NOMO-1 (cell line): Measurements from ENCODE around the gene ARMC9.

Experiments used
- DNase-seq, 2 experiments: peaks; one replicate each; lab custom pipeline; 2025; ENCODE audit not compliant: unreplicated experiment in 2 of 2; lab: John Stamatoyannopoulos, UW

The ARMC9 gene

DNA sequence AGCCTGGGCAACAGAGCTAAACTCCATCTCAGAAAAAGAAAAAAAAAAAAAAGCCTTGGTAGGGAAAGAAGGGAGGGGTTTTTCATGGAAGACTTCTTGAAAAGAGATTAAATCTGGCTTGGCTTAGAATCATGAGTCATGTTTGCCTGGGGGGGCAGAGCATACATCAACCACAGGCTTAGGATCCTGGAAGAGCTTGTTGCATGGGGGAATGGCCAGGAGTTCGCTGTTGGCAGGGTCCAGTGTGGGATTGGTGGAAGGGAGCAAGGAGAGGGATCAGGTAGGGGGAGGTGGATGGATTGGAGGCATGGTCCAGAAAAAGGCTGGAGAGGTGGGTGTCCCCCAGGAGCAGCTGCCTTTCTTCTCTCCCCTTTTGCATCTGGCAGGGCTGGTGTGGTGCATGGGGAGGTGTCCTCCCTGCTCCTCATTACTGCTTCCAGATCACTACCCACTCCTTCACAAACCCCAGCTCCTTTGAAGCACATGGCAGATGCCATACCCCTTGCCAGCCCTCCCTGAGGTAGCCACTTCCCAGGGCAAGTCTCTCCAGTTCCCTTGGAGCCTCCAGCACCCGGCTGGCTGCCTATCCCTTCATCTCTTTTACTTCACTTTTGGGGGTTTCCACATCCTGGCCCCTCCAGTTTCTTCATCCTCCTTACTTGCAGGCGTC, 2.5 kb downstream of the ARMC9 start:
- DNase-seq = no peak

DNA sequence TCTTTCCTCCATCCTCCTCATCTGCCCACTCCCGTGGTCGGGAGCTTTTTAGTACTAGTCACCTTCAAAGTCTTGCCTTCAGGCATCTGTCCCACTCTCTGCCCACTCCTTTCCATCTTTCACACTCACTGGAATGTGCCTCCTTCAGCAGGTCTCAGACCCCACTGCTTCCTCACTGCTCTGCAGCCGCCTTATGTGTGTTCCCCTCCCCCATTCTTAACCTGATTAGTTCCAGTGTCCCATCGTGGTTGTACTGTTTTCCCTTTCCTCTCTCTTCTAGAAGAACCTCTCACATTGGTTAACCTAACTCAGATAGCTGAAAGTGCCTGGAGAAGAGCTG, 3.0 kb downstream of the ARMC9 start:
- DNase-seq = no peak

DNA sequence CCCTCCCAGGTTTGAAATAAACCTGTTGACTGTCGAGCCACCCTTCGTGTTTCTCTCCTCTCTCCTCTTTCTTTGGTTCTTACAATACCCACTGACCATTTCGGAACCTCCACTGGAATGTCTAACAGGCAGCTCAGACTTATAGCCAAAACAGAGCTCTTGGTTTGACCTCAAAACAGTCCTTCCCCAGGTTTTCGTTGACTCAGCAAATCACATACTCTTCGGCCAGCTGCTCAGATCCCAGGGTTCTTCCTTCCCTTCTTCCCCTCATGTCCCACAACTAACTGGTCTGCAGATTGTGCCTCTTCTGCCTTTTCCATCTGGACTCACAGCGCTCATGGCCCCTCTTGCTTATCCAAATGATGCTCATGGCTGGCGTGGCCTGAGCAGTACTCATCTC, 4.7 kb downstream of the ARMC9 start:
- DNase-seq = no peak

- DNase-seq = no peak
Observed at GRCh38 chr2:231204146-231204545, 5.7 kb downstream of the ARMC9 start.

GRCh38 chr2:231204581-231204980, 6.2 kb downstream of the ARMC9 start:
- no peak for DNase-seq

GRCh38 chr2:231207734-231208133, 9.3 kb downstream of the ARMC9 start:
- no peak for DNase-seq

DNA sequence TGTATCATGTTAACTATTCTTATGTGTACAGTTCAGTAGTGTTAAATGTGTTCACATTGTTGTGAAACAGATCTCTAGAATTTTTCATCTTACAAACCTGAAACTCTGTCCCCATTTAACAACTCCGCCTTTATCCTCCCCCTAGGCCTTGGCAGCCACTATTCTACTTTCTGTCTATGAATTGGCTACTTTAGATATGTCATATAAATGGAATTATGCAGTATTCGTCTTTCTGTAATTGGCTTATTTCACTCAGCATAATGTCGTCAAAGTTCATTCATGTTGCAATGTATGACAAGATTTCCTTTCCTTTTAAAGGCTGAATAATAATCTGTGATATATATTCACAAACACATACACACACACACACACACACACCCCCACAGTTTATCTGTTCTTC, 12.4 kb downstream of the ARMC9 start:
- DNase-seq = no peak

DNA sequence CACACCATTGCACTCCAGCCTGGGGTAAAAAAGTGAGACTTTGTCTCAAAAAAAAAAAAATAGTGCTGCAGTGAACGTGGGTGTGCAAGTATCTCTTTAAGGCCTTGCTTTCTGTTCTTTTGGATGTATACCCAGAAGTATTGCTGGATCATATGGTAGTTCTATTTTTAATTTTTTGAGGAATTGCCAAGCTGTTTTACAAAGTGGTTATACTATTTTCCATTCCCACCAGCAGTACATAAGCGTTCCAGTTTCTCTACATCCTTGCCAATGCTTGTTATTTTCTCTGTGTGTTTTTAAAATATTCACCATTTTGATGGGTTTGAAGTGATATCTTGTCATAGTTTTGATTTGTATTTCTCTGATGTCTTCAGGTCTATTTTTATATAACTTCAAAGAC, 13.1 kb downstream of the ARMC9 start:
- no peak for DNase-seq

DNA sequence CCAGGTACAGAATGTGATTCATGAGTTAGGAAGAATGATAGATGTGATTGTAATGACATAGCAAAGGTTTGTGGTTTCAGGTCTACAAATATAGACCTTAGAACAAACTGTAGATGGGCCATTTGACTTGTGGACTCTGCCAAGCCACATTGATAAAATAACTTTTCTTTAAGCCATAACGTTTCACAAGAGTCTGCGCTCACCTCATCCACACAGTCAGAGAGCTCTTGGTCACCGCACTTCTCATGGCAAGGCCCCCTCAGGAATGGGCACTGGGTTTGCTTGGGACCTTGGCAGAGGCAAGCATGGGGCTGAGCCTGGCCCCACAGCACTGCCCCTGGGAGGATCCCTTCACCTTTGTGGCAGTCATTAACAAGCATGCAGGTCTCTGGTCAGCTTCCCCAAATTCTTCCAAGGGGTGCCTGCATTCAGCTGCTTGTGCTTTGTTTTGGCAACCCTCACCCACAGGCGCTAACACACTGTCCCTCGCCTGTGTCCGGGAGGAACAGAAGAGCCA, 14.0 kb downstream of the ARMC9 start:
- DNase-seq = no peak

- no peak for DNase-seq
Observed at GRCh38 chr2:231213931-231214642, 15.7 kb downstream of the ARMC9 start.

DNA sequence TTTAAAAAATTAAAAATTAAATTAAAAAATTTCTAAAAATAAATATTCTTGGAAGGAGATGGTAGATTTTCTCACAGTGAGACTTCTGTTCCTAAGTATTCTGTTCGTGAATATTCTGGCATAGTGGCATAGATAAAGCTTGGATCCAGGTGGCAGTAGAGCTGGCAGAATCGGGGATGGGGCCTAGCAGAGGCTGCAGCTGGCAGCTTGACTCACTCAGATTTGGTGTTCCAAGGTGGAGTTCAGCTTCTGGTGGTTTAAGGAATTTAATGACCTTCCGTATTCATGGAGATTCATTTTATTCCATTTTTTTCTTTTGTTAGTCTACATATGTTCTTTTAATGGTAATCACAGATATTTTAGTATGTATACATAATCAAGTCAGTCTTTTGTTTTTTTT, 19.9 kb downstream of the ARMC9 start:
- no peak for DNase-seq

- no peak for DNase-seq
Observed at GRCh38 chr2:231219289-231219688, 20.9 kb downstream of the ARMC9 start.

GRCh38 chr2:231221761-231222160, 23.3 kb downstream of the ARMC9 start:
- no peak for DNase-seq

GRCh38 chr2:231222318-231223000, 24.0 kb downstream of the ARMC9 start:
- DNase-seq = peak in 1 of 2 experiments; percentile 38

GRCh38 chr2:231223001-231223375, 24.6 kb downstream of the ARMC9 start:
- DNase-seq = no peak

DNA sequence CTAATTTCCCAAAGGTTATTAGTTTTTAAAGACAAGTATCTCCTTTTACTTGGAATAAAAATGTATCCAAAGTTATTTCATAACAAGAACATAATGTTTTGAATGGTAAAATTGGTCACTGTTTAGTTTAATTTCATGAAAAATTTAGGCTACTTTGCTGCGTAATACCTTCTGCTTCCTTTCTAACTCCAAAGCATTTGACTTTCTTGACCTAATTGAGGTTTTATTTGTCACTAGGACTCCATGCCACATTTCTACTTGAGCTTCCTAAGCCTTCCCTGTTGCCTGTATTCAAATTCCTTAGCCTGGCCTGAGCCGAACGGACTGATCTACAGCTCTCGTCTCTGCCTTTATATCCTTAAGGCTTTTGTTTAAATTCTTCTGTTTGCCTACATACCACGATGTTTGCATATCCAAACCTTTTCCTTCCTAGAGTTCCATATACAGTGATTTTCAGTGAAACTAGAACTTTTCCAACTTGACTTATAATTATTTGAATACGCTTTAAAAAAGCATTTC, 25.1 kb downstream of the ARMC9 start:
- DNase-seq = no peak

GRCh38 chr2:231227310-231228162, 29.1 kb downstream of the ARMC9 start:
- DNase-seq = peak; percentile 79 to 91

DNA sequence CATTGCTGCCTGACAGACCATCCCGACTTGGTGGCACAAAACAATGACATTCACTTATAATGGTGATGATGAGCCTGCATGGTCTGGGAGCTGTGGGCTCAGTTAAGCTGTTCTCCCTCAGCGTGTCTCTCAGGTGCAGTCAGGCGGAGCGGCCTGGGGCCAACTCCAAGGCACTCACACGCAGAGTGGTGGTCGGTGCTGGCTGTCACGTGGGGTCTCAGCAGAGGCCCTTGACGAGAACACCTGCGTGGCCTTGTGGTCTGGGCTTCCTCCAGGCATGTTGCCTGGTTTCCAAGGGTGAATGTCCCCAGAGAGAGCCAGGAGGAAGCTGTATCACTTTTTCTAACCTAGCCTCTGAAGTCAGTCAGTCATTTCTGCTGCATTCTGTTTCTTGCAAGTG, 29.8 kb downstream of the ARMC9 start:
- no peak for DNase-seq

GRCh38 chr2:231228974-231229529, 30.6 kb downstream of the ARMC9 start:
- DNase-seq = no peak

DNA sequence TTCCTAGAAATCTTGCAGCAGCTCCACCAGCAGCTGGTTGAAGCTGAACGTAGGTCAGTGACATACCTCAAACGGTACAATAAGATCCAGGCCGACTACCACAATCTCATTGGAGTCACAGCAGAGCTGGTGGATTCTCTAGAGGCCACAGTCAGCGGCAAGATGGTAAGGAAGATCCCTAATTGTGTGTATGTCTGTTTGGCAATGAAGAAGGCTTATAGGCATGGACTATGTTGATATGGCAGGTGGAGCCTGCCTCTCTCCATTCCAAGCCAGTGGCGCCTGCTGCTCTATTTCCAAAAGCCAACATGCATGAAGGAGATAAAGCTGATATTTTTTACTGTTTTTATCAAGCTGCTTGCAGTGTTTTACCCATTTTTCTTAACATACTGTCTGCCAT, 36.8 kb downstream of the ARMC9 start:
- DNase-seq = no peak
